HepG2 (cell line): ENCODE results near the gene ATP13A3. TPM values are rescaled to one million over a fixed set of nuclear protein-coding genes. Genes with fewer than 3 reads are reported as not detected.
A peak's percentile ranks its signal among the peaks of the same experiment; 100 is the strongest.

ENCODE experiments used
- CHD4 ChIP-seq: fragments of 200-600 bp; sonication (generic); IDR thresholded peaks from 2 replicates; pipeline ENCODE4 v1.7.0; 2017; ENCODE audit warnings: mild to moderate bottlenecking, low read length, borderline replicate concordance
- EHMT2 ChIP-seq: fragments of 200-600 bp; sonication (generic); IDR thresholded peaks from 2 replicates; pipeline ENCODE4 v1.7.0; 2017; ENCODE audit warnings: antibody characterized with exemption, low read depth, low read length, borderline replicate concordance
- HBP1 ChIP-seq: IDR thresholded peaks from 2 replicates; pipeline ENCODE4 v1.6.1; 2016; ENCODE audit warnings: low read depth, control low read depth
- NFE2L2 ChIP-seq: fragments of 150-350 bp; IDR thresholded peaks from 2 replicates; pipeline ENCODE4 v1.6.1; 2014; ENCODE audit warnings: low read length
- RBAK ChIP-seq: sonication (generic); formaldehyde crosslinking; IDR thresholded peaks from 2 replicates; pipeline ENCODE4 v1.5.1; 2020; ENCODE audit warnings: mild to moderate bottlenecking, missing genetic modification reagents
- SNAPC5 ChIP-seq: sonication (generic); formaldehyde crosslinking; IDR thresholded peaks from 2 replicates; pipeline ENCODE4 v1.8.1; 2023; ENCODE audit warnings: mild to moderate bottlenecking, missing genetic modification reagents, borderline replicate concordance
- SRSF9 ChIP-seq: fragments of 200-400 bp; formaldehyde crosslinking; IDR thresholded peaks from 2 replicates; pipeline ENCODE4 v1.6.1; 2018; ENCODE audit warnings: borderline replicate concordance, mild to moderate bottlenecking, low read depth, low read length; ENCODE audit not compliant: insufficient read depth, poor library complexity, severe bottlenecking
- U2AF2 ChIP-seq: fragments of 200-400 bp; formaldehyde crosslinking; IDR thresholded peaks from 2 replicates; pipeline ENCODE4 v1.6.1; 2017; ENCODE audit warnings: low read depth, mild to moderate bottlenecking, low read length
- YY1 ChIP-seq: IDR thresholded peaks from 2 replicates; pipeline ENCODE4 v1.6.1; 2011; ENCODE audit warnings: low read length, low read depth, moderate library complexity, mild to moderate bottlenecking; ENCODE audit not compliant: insufficient read depth, insufficient replicate concordance
- ZBTB25 ChIP-seq: IDR thresholded peaks from 2 replicates; pipeline ENCODE4 v1.6.1; 2018; ENCODE audit warnings: missing genetic modification reagents
- ZNF335 ChIP-seq: sonication (generic); formaldehyde crosslinking; IDR thresholded peaks from 2 replicates; pipeline ENCODE4 v1.4.0; 2020; ENCODE audit warnings: missing genetic modification reagents
- ZNF432 ChIP-seq: sonication (generic); formaldehyde crosslinking; IDR thresholded peaks from 2 replicates; pipeline ENCODE4 v1.5.0; 2020; ENCODE audit warnings: missing genetic modification reagents, mild to moderate bottlenecking, borderline replicate concordance
- ZNF503 ChIP-seq: sonication (generic); formaldehyde crosslinking; IDR thresholded peaks from 2 replicates; pipeline ENCODE4 v1.4.0; 2020; ENCODE audit warnings: missing genetic modification reagents
- ZNF646 ChIP-seq: sonication (generic); formaldehyde crosslinking; IDR thresholded peaks from 2 replicates; pipeline ENCODE4 v1.9.0; 2021; ENCODE audit warnings: mild to moderate bottlenecking, missing genetic modification reagents
- ZNF75D ChIP-seq: sonication (generic); formaldehyde crosslinking; IDR thresholded peaks from 2 replicates; pipeline ENCODE4 v1.8.1; 2023; ENCODE audit warnings: missing genetic modification reagents, mild to moderate bottlenecking, borderline replicate concordance
- ZNF850 ChIP-seq: sonication (generic); formaldehyde crosslinking; conservative IDR thresholded peaks from 2 replicates; pipeline ENCODE4 v1.9.0; 2021; ENCODE audit warnings: mild to moderate bottlenecking, missing genetic modification reagents
- polyA plus RNA-seq, 8 experiments: library from polyadenylated mRNA; depleted of rRNA in 3 of 8; stranded (reverse) in 7 of 8; unstranded in 1 of 8; fragments of >200 nt; fragmentation: Illumina TruSeq in 4 of 8; extraction: Trizol in 4 of 8; gene quantifications; 2 replicates each; pipeline versions ENCODE4 v1.2.1 to v1.2.3, GENCODE V29; 2011 to 2016; ENCODE audit warnings: low read depth in 4 of 8, missing spikeins in 1 of 8, mixed read lengths in 1 of 8; ENCODE audit not compliant: insufficient read depth in 1 of 8
- total RNA-seq, 5 experiments: library from RNA; depleted of rRNA; stranded (reverse); fragments of >200 nt; fragmentation: Illumina TruSeq; extraction: Trizol; gene quantifications; 2 replicates each; pipeline ENCODE4 v1.2.3, GENCODE V29; 2016; ENCODE audit warnings: low read depth in 1 of 5
- TF ChIP-seq, protein P1 (sequence below): sonication (generic); formaldehyde crosslinking; IDR thresholded peaks from 2 replicates; pipeline ENCODE4 v1.5.1; 2020; ENCODE audit warnings: mild to moderate bottlenecking, missing genetic modification reagents, moderate library complexity

The ATP13A3 gene
- total and polyA plus RNA-seq, 2 of the 13 experiments (the other 11 are each of a cell fraction or from before 2014, with no cell fraction given), result 44.9 to 80.8 TPM

GRCh38 chr3:194494951-194495374, 8.2 kb upstream of the ATP13A3 start (continued):
- TF ChIP-seq HBP1, result peak; percentile 88; the same call in 1 of the 2 replicates
- TF ChIP-seq EHMT2, result no peak
- TF ChIP-seq CHD4, result peak; percentile 59; the same call in 1 of the 2 replicates
- no peak for TF ChIP-seq ZBTB25 (CRISPR knock-in tag)
- no peak for TF ChIP-seq ZNF850 (CRISPR knock-in tag)
- no peak for TF ChIP-seq YY1
- TF ChIP-seq NFE2L2, result no peak
- TF ChIP-seq ZNF432, result no peak
- no peak for TF ChIP-seq RBAK (CRISPR knock-in tag)
- no peak for TF ChIP-seq SNAPC5 (CRISPR knock-in tag)
- TF ChIP-seq ZNF503, result peak; percentile 43; the same call in 1 of the 2 replicates
- TF ChIP-seq SRSF9, result no peak
- no peak for TF ChIP-seq U2AF2
- no peak for TF ChIP-seq ZNF646 (CRISPR knock-in tag)
- TF ChIP-seq, protein P1, sequence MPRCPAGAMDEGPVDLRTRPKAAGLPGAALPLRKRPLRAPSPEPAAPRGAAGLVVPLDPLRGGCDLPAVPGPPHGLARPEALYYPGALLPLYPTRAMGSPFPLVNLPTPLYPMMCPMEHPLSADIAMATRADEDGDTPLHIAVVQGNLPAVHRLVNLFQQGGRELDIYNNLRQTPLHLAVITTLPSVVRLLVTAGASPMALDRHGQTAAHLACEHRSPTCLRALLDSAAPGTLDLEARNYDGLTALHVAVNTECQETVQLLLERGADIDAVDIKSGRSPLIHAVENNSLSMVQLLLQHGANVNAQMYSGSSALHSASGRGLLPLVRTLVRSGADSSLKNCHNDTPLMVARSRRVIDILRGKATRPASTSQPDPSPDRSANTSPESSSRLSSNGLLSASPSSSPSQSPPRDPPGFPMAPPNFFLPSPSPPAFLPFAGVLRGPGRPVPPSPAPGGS, result no peak
- TF ChIP-seq ZNF75D (CRISPR knock-in tag), result no peak
- peak; percentile 29; the same call in 1 of the 2 replicates for TF ChIP-seq ZNF335
